GM21619 (cell line): ENCODE measurements around the gene STMP1.
A peak's percentile ranks its signal among the peaks of the same experiment; 100 is the strongest.
"Not testable (repeated sequence)": the region's sequence is repeated elsewhere in the genome, so short reads cannot be mapped to it uniquely, and the experiment has no call there.

Experiments
- ATAC-seq: cut with Tn5 transposase; IDR thresholded peaks from one replicate; pipeline ENCODE4 v1.9.1; 2021; ENCODE audit not compliant: unreplicated experiment

The STMP1 gene

GRCh38 chr7:135664046-135664589 lies 1.8 kb downstream of the STMP1 start:
- no peak for ATAC-seq

- ATAC-seq, result no peak
Measured at GRCh38 chr7:135665042-135665441, 2.7 kb downstream of the STMP1 start.

GRCh38 chr7:135666156-135666555 lies 3.8 kb downstream of the STMP1 start:
- ATAC-seq, result no peak

- ATAC-seq, result no peak
Measured at GRCh38 chr7:135666846-135667245, 4.5 kb downstream of the STMP1 start.

GRCh38 chr7:135667626-135668025 lies 5.3 kb downstream of the STMP1 start:
- not testable (repeated sequence) for ATAC-seq

- not testable (repeated sequence) for ATAC-seq
Measured at GRCh38 chr7:135668852-135669395, 6.6 kb downstream of the STMP1 start.

GRCh38 chr7:135669774-135670173 lies 7.5 kb downstream of the STMP1 start:
- no peak for ATAC-seq

GRCh38 chr7:135670179-135670578 lies 7.9 kb downstream of the STMP1 start:
- no peak for ATAC-seq

GRCh38 chr7:135672560-135673359 lies 10.4 kb downstream of the STMP1 start:
- peak; percentile 81 for ATAC-seq

GRCh38 chr7:135673360-135673706 lies 11.0 kb downstream of the STMP1 start:
- no peak for ATAC-seq

- ATAC-seq, result no peak
Measured at GRCh38 chr7:135678612-135679575, 16.6 kb downstream of the STMP1 start.

GRCh38 chr7:135681762-135682161 lies 19.4 kb downstream of the STMP1 start:
- ATAC-seq, result no peak

- ATAC-seq, result no peak
Measured at GRCh38 chr7:135682191-135682590, 19.9 kb downstream of the STMP1 start.

- ATAC-seq, result no peak
Measured at GRCh38 chr7:135683609-135684008, 21.3 kb downstream of the STMP1 start.

GRCh38 chr7:135684136-135684535 lies 21.8 kb downstream of the STMP1 start:
- ATAC-seq, result no peak

- no peak for ATAC-seq
Measured at GRCh38 chr7:135684699-135685098, 22.4 kb downstream of the STMP1 start.

- no peak for ATAC-seq
Measured at GRCh38 chr7:135685306-135686084, 23.2 kb downstream of the STMP1 start.

- no peak for ATAC-seq
Measured at GRCh38 chr7:135687466-135687865, 25.2 kb downstream of the STMP1 start.

- no peak for ATAC-seq
Measured at GRCh38 chr7:135690566-135690965, 28.3 kb downstream of the STMP1 start.

- no peak for ATAC-seq
Measured at GRCh38 chr7:135692055-135692454, 29.7 kb downstream of the STMP1 start.

- not testable (repeated sequence) for ATAC-seq
Measured at GRCh38 chr7:135692606-135693005, 30.3 kb downstream of the STMP1 start.
